Endothelial cell of coronary artery (primary cell): ENCODE data around the gene SEC61G. TPM values are rescaled to one million over a fixed set of nuclear protein-coding genes. Genes with fewer than 3 reads are reported as not detected.

Experiments
- total RNA-seq: library from RNA; depleted of rRNA; stranded (reverse); fragments of >200 nt; gene quantifications from 2 replicates; pipeline ENCODE4 v1.2.3, GENCODE V29; 2014

SEC61G gene
- total RNA-seq = 183 and 210 TPM in 2 replicates

GRCh38 chr7:54758702-54759592, at the start of gene SEC61G:
TSS of gene SEC61G (minus strand) at chr7:54759211. CDS start at chr7:54757588, 1,623 bp downstream.

Other genes starting within 250 kb of the SEC61G start
- gene VSTM2A, start 216.8 kb downstream of the SEC61G start, total RNA-seq = not detected in 2 replicates